Pons (tissue), 1 donor: ENCODE data around the gene BEAN1.

Source experiments
- DNase-seq: peaks from one replicate; pipeline ENCODE4 v3.0.0-alpha.2; 2016; ENCODE audit warnings: low spot score

The BEAN1 gene

DNA sequence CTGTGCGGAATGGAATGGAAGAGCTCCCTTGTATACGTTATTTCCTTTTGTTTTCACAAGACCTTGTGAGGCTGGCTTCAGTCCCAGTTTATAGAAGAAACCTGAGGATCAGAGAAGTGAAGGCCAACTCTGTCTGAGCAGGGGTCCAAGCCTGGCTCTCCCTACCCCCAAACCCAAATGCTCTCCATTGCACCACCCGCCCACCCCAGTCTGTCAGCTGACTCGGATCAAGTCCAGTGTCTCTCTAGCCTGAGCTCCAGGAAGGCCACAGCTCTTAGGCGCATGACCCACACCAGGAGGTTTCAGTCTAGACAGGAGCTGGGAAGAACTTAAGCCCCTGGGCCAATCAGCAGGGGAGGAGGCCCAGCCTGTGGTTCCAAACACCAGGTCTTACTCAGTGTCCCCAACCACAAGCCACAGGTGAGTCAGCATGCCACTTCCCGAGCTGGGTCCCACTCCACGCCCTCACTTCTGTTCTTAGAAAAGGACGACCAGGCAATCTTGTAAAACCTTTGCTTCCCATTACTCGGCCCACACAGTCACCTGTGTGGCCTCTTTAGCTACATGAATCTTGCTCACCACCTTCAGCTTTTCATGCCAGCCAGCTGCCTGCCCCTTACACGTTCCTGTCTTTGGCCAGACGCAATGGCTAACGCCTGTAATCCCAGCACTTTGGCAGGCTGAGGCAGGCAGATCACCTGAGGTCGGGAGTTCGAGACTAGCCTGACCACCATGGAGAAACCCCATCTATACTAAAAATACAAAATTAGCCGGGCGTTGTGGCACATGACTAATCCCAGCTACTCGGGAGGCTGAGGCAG, 95.1 kb downstream of the BEAN1 start:
- peak; percentile 62 for DNase-seq

DNA sequence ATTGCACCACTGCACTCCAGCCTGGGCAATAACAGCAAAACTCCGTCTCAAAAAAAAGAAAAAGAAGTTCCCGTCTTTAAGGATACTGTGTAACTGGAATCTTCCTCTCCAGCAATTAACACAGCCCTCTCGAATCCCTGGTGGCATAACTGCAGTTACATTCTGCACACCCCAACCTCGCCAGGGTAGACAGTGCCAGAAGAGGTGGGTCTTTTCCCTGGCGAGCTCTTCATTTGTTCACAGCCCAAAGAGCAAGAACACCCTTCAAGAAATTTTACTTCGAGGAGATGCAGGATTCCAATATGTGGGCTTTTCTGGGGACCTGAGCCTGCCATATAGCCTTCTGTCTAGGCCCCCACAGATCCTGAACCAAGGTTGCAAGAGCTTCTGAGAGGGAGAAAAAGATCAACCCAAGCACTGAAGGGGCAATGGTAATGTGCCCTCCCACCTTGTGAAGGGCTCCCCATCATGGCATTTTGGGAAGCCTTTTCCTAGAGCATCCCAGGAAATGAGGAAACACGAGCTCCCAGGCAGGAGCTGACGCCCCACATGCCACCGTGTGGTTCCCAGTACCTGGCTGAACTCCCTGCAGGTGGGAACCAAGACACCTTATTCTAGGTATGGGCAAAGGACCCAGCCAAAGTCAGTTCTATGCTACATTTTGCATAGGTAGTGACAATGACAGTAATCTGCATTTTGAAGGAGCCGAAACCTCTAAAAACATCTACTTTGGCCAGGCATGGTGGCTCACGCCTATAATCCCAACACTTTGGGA, 95.9 kb downstream of the BEAN1 start:
- DNase-seq, result no peak

DNA sequence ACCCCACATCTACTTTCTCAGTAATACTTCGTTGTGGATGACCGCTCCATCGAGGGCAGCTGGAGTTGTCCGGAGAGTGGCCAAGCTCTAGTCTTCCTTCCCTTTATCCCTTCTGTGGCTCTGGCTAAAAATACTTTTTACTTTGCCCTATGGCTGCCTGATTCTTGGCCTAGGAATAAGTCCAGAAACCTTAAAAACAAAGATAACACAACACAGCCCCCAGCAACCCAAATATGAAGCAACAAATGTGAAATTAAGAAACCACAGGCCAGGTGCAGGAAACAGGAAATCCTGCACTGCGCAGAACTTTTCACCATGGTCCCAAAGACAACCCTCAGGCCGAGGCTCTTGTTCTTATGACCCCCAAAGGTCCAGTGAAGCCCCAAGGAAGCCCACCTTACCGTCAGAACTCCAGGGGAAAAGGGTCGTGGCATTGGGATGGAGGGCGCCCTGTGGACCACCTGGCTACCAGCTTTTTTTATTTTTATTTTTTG, 96.8 kb downstream of the BEAN1 start:
- no peak for DNase-seq

DNA sequence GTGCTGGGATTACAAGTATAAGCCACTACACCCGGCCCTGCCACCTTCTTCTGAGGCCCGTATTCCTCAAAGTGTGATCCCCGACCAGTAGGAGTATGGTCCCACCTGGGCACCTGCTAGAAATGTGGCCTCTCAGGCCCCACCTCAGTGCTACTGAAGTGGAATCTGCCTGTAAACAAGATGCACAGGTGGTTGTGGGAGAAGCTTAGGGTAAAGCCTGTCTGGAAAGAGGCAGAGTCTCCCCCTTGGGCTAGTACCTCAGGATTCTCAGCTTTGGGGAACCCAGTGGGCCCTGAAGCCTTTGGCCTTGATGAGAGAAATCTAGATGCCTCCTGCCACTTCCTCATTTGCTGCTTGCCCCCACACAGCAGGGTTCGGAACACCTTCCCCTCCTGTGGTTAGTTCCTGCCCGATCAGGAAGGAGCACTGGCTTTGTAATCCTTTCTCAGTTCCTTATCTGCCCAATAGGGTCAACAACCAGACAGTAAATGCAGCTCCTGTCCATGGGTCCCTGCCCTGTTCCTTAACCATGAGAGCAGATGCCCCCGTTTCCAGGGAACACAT, 97.6 kb downstream of the BEAN1 start:
- DNase-seq, result peak; percentile 87

DNA sequence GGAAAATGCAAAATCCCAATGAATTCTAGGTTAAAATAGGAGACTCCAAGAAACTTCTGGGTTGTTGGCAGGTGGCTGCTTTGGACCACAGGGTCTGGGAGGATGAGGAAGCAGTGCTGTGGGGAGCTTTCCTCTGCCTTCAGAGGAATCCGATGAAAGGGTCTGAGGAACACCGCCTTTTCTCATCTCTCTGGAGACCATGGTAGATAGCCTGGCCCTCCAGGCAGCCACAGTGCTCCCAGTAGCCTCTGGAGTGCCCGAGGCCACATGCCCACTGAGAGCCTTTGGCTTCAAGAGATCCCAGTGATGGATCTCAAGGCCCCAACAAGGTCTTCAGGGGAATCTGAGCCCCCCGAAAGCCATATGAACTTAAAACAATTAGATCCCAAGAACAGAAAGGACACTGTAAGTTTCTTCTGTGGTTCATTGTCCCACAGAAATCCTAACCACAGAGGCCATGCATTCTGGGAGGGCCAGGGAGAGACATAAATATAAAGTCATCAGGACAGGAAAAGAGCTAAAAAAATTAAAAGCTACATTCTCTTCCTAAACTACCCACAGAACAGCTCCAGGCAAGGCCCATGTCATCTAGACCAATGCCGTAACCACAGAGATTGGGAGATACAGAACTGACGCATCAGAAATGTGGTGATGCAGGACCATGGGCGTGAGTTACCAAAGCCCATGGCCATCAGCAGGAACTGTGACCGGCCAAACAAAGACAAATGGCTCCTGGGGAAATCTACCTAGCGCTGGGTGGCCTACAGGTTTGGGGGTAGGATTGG, 98.5 kb downstream of the BEAN1 start:
- no peak for DNase-seq

DNA sequence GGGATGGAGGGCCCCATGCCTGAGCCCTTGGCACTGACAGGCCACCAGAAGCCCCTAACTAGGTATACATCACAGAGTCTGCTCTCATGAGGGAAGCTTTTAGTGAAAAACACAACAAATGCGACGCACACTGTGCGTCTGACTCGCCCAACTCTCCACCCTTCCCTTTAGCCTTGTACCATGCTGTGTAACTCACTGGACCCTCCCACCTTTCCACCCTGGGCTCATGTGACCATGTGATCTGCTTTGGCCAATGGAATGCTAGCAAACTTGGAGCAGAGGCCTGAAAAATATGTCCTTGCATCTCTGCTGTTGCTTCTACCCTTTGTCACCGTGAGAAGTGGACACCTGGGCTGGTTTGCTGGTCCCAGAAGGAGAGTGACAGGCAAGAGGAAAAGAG, 101.2 kb downstream of the BEAN1 start:
- no peak for DNase-seq

DNA sequence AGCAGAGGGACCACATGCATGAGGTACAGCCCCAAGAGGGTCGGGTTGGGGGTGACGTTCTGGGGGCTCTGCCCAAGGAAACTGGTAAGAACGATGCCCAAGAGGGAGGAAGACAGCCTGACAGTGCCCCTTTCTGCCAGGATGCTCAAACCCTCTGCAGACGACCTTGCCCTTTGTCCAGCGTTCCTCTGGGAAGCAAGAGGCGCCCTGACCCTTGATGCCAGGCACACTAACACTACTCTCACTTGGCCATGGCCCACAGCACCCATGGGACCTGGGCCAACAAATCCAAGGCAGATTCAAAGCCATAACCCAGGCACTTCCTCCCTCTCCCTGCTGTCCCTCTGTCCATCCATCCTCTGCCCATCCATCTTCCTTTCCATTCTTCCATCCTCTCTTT, 102.4 kb downstream of the BEAN1 start:
- DNase-seq, result no peak
